ENCODE data around the gene CENPT. TPM values are rescaled to one million over a fixed set of nuclear protein-coding genes. Genes with fewer than 3 reads are reported as not detected.

The CENPT gene
- total and polyA plus RNA-seq, 2 of the 13 experiments (the other 11 are each of a cell fraction or from before 2014, with no cell fraction given): 40.9 to 43.3 TPM

- in situ Hi-C loops (cut with HindIII; ENCODE audit: extremely low pct_ligation_motif_present, low pct_unique_long_range_greater_than_20kb): no loop called here
- H4K20me1 ChIP-seq (ENCODE audit: insufficient read depth, low read length): no peaks in the 10 kb centered on the region
- no peak overlapping the region for H2AFZ ChIP-seq (ENCODE audit: low read length)
- 30% methylated on average over 2 of the region's 2 CpGs for whole genome bisulfite sequencing (ENCODE audit: low lambda C conversion rate)
- intact Hi-C loops (cut with micrococcal nuclease; ENCODE audit: unreplicated experiment): no loop called here
- CTCF ChIA-PET (ENCODE audit: low intra/inter-chr PET ratio, low total read pairs): no interaction called here
- no peak overlapping the region for H3K4me3 ChIP-seq (replicated peaks in 1 of 3; ENCODE audit: insufficient read depth in 1 of 3, low read depth in 2 of 3, low read length in 3 of 3)
- FAIRE-seq (no peak), ATAC-seq (peak; percentile 21), DNase-seq (ENCODE audit: low spot score) (no peak)
- H3K27me3 ChIP-seq (ENCODE audit: control insufficient read depth in 1 of 2, insufficient read depth in 2 of 2, low read length in 2 of 2): peaks cover 0 to 2% of the 10 kb centered on the region in 2 experiments; a peak in 1 of 5 replicates
- H3K4me2 ChIP-seq (ENCODE audit: low read depth, low read length): no peak overlapping the region
- POLR2A ChIA-PET: interaction anchor here (0.9 kb wide), 1 partner anchor 10 kb away, joined by 3 read pairs; no protein-coding TSS in a partner anchor
- TF ChIP-seq RNF2 (conservative IDR thresholded peaks at IDR 0.05; ENCODE audit: low read depth) (no peak), ZNF24 (IDR thresholded peaks at IDR 0.05) (no peak), POLR2A (IDR thresholded peaks at IDR 0.05; ENCODE audit: insufficient read depth in 1 of 2, low read depth in 2 of 2, low read length in 2 of 2) (no peak), PREB (CRISPR knock-in tag; IDR thresholded peaks at IDR 0.05) (no peak), MNT (IDR thresholded peaks at IDR 0.05) (no peak), ZHX1 (CRISPR knock-in tag; IDR thresholded peaks at IDR 0.05; ENCODE audit: low read depth) (no peak), ZFAT (CRISPR knock-in tag; conservative IDR thresholded peaks at IDR 0.05) (no peak), ZNF557 (CRISPR knock-in tag; IDR thresholded peaks at IDR 0.05) (no peak), GLI4 (CRISPR knock-in tag; IDR thresholded peaks at IDR 0.05; ENCODE audit: borderline replicate concordance) (no peak), ATAD3A (CRISPR knock-in tag; IDR thresholded peaks at IDR 0.05) (no peak)
- BruUV-seq (replicated peaks): no TSS peak
- peaks cover 27% of the 10 kb centered on the region for H3K4me1 ChIP-seq (ENCODE audit: insufficient read depth, low read length)
- H3K79me2 ChIP-seq (ENCODE audit: insufficient read depth, low read length): no peaks in the 10 kb centered on the region
- H3K27ac ChIP-seq (ENCODE audit: extremely low read length, insufficient read depth, low read length): no peak overlapping the region
- H3K9me3 ChIP-seq (ENCODE audit: low read length): no peaks in the 10 kb centered on the region
- H3K36me3 ChIP-seq (replicated peaks in 1 of 2; ENCODE audit: control insufficient read depth in 1 of 2, insufficient read depth in 2 of 2, low read length in 2 of 2): peaks cover 0 to 7% of the 10 kb centered on the region in 2 experiments; a peak in 2 of 5 replicates
- no peak overlapping the region; the same call in 1 of the 2 replicates for H3K9ac ChIP-seq (ENCODE audit: insufficient read depth, low read depth, low read length)
Observed at GRCh38 chr16:67822511-67822910, 25.0 kb downstream of the CENPT start.
